HPDE6-E6E7 (cell line): ENCODE data around the gene RBP5.
A peak's percentile ranks its signal among the peaks of the same experiment; 100 is the strongest.
"Not testable (repeated sequence)": the region's sequence is repeated elsewhere in the genome, so short reads cannot be mapped to it uniquely, and the experiment has no call there.

Experiments
- DNase-seq: peaks from one replicate; pipeline ENCODE4 v3.0.0; 2011; ENCODE audit warnings: missing footprints; ENCODE audit errors: extremely low spot score

The RBP5 gene

DNA sequence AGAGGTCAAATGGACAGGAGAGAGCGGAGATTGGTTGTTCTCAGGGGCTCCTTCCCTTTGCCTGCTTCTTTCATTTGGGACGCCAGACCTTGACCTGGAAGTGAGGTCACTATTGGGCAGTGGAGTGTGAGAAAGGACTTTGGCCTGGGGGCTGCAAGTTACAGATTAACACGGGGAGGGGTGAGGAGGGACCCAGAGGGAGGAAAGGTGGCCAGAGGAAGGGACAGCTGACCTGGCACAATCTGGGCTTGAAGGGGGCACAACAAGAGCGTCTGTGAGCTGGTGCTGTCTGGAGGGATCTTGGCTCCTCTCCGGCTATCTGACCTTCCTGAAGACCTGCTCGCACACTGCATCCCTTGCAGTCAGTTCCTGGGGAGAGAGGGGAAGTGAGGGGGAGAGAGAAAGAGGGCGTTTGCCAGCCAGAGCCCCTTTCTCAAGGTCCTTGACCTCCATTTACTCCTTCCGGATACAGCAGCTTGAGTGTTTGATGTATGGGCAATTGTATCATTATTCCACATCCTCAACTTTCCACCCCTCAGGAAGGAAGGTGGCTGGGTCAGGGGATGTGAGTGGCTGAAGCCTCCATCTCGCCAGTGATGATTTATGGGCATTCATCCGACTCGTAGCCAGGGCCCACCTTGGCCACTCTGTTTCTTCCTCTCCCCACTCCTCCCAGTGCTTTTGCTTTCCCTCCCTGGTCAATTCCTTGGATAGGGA is 4.7 kb downstream of the RBP5 start:
- no peak for DNase-seq

DNA sequence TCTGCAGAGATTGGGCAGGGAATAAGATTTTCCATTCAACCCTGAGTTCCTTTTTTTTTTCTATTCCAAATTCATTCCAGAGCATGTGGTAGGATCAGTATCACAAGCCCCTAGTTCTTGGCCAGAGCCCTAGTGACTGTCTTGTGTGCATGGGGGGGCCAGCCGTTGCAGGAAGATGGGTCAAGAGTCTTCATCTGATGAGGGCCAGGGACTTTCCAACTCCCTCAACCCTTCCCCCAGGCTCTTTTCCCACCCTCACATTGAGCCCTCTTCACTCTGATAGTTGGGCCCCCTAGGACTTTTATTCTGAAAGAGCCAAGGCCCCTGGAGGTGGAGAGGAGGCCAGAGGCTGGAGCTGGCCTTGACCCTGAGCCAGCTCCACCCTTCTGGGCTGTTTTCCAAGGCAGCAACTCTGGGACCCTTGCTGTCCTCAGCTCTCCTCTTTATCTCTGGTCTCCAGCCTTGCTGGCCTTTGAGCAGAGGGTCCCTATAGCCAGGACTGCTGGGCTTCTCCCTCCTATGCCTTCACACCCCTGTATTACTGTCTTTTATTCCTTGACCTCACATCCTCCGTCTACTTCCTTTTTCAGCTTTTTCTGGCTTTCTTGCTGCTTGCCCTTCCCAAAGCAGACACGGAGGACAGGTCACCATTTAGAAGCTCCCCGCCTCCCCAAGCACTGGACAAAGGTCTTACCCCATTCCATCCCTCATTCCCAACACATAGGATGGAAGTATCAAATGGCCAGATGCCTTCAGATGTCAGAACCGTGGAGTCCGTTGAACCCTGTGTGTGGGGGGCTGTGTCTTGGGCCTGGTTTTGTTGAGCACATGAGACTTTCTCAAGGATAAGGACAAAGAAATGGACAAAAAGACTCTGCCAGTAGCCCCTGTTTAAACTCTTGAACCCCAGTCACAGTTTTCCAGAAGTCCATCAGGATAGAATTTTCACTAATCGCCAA is 5.6 kb downstream of the RBP5 start:
- no peak for DNase-seq

DNA sequence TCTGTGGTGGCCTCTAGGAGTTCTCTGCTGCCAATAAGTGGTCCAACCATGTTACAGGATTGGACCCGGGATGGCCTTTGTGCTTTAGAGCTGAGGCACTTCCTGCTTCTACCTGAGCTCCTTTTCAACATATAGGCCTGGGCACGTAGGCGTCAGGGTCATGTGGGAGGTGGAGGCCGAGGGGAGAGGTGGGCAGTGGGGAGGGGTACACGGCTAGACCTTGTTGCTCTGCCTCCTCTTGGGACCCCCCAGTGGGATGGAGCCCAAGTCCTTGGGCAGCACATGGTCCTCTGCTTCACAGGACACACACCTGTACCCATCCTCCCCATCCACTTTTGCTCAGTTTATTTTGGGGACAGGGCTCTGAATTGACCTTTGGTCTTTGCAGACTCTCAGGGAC is 7.4 kb downstream of the RBP5 start:
- DNase-seq: no peak

DNA sequence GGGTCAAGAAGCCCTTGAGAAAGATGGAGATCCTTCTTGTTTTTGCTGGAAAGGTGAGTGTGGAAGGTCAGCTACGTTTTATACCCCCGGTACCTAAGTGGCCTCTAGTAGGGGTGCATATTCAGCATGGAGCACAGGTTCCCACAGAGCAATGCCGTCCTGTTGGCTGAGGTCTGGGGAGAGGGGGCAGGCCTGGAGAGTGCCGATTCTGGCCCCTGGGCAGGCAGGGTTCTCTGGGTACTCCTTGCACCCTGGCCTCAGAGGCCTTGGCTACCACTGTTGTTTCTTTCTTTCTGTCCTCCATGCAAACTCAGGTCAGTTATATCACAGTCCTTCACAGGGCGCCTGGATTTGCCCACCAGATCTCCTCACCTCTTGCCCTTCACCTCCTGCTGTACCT is 8.5 kb downstream of the RBP5 start:
- no peak for DNase-seq

DNA sequence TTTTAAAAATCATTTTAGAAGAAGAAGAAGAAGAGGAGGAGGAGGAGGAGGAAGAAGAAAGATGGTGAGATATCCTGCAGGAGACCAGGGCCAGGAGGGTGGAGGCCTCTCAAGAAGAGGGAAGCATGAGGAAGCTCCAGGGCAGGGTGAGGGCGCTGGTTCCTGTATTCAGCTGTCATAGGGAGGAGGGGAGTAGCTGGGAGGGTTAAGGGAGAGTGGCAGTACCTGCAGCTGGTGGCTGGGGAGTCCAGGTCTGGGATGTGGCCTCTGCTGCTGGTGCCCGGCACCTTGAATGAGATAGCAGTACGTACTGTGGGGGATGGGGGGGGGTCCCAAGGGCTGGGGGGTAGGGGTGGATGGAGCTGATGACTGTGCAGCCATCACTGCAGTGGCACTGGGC is 9.8 kb downstream of the RBP5 start:
- no peak for DNase-seq

DNA sequence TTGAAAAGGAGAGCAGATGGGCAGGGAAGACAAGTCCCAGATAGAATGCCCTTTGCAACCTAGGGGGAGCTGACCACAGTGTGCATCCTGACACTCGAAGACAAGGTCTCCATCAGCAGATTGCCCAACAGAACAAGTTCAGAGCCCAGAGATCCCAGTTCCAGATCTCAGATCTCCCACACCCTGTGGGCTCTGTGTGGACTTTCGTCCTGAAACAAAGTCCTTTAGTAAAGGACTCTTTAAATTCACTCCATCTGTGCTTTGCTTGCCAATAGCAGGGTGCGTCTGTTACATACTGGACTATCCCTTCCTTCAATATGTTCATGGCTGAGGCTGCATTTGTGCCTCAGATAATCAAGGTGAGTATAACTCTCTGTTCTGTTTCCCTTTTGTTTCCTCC is 11.0 kb downstream of the RBP5 start:
- DNase-seq: no peak

DNA sequence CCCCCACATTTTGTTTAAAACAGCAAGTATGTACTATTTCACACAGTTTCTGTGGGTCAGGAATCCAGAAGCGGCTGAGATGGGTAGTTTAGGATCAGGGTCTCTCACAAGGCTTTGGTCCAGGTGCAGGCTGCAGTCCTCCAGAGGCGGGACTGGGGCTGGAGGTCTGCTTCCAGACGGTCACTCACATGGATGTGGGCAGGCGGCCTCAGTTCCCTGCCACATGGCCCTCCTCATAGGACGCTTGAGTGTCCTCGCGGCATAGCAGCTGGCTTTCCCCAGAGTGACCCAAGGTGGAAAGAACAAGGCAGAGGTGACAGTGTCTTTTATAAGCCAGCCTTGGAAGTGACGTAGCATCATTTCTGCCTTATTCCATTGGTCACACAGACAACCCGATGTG is 11.8 kb downstream of the RBP5 start:
- no peak for DNase-seq

DNA sequence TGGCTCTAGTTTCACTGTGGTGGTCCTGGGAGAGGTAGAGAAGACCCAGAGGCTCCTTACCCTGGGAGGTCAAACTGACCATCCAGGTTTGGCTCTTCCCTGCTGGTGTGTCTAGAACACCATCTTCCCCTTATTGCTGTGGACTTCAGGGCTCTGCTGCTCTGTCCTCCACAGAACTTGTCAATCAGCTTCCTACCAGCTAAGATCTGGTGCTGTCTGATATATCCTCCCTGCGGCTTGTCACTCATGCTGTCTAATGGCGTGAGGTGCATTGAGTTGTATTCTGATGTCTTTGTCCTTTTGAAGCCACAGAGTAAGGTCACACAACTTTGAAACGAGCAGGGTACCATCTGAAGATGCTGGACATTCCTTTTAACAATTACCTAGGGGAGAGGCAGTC is 12.5 kb downstream of the RBP5 start:
- no peak for DNase-seq

DNA sequence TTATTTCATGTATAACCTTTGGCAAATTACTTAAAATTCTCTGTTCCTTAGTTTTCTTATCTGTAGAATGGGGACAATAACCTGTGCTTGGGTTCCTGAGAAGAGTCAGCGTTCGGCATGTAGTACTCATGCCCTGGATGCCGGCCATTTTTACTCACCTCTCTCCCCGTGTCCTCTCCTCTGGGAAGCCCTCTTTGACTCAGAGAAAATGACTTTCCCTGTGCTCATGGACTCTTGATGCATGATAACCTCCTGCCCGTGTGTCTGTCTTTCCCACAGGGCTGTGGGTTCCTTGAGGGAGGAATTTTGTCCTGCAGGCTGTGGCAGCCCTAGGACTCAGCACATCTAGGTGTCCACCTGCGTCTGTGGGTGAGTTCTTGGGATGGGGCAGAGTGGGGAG is 13.8 kb downstream of the RBP5 start:
- no peak for DNase-seq

DNA sequence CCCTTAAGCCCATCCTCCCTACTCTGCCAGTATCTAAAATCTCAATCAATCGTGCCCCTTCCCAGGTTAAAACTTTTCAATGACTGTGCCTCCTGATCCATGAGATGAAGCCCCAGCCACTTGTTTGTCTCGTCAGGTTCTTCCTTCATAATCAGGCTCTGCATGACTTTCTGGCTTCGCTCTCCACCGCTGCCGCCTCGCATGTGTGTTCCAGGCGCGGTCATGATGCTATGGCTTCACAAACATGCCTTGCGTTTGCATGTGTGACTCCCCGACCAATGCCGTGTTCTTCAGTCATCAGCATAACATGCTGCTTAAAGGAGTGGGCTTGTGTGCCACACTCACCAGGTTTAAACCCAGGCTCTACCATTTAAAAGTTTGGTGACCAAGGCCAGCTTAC is 14.7 kb downstream of the RBP5 start:
- no peak for DNase-seq

DNA sequence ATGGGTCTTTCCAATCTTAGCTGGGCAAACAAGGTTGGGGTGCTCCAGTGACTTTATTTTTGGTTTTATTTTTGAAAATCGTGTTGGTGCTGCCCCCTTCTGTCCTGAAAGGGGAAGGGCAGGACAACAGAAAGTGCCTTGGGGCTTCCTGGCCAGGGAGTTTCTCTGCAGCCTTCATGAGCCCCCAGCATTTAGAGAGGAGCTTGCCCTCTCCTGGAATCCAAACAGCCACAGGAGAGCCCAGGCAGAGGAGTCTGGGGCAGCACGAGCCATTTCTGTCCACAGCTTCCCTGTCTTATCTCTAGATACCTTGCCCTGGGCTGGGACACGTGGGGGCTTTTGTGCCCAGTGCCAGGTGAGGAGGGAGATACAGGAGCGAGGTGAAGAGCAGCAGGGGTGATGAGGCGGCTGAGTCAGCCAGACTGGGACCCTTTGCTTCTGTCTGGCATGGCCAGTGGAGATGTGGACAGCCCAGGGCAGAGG is 15.3 kb downstream of the RBP5 start:
- peak; percentile 47 for DNase-seq

DNA sequence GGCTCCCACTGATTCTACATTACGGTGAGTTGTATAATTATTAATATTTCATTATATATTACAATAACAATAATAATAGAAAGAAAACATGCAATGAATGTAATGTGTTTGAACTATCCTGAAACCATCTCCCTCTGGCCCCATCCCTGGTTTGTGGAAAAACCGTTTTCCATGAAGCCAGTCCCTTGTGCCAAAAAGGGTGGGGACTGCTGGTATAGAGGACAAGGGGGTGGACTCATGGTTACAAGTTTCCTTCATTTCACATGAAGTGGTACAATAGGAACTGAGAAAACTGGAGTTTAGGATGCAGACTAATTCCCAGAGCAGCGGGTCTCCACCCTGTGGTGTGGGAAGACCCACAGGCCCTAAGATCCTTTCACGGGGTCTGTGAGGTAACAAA is 16.6 kb downstream of the RBP5 start:
- no peak for DNase-seq

DNA sequence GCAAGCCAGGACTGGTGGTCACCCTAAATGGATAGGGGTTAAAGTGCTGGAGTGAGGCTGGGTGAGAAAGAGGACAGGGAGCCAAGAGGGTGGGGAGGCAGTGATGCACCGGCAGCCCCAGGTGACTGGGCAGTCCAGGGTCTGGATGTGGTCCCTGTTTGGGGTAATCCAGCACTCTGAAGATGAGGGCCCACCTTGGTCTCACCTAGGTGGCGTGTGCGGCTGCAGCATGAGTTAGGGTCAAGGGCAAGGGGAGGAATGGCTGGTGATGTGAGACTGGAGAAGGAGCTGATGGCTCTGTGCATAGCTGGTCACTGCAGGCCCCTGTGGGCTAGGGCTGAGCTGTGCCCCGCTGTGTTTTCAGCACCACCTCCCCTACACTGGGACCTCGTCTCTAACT is 18.0 kb downstream of the RBP5 start:
- no peak for DNase-seq

DNA sequence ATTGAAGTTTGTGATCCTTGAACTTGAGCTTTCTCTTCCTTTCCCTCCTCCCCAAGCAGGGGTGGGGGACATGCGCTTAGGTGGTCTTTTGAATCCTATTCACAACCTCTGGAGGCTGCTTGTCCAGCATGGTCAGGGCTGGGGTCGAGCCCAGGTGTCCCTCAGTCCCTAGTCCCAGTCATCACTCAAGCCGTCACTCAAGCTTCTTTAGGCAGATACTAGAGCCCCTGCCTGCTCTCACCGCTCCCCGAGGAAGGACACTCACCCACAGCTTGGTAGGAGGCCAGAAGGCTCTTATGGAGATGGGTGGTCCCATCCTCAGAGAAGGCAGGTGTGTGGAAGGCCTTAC is 19.1 kb downstream of the RBP5 start:
- no peak for DNase-seq

DNA sequence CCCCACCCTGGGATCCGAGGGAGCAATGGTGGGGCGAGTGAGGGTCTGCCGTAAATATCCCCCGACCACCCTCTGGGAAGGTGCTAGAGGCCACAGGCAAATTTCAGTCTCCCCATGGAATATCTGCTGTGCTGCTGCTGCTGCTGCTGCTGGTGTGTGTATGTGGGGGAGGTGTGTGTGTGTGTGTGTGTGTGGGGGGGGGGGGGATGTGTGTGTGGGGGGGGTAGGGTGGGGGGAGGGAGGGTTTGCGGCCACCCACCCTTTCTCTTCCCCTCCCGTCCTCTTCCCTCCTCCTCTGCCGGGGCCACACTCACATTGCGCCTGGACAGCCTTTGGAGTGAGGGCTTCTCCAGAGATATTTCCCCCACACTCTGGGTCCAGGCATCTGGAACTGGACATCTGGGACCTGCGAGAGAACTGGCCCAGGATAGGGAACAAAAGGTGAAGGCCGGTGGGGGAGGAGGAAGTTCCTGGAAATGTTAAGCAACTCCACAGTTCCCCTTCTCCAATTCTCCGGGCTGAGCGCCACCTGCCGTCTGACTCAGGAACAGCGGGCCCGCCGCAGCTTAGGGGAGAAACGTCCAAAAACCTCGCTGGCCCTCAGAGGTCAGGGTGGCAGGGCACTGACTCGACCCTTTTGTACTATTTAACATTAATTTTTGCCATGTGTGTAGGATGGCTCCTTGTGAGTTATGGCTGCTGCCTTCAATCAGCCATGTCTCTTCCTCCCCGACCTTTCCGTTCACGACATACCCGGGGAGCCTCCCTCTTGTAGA is 19.7 kb downstream of the RBP5 start, which contains the start of gene C1RL:
TSS of gene C1RL (minus strand) at position 419 of the 776 bp plus-strand sequence. CDS start at position 385, 34 bp downstream.
- DNase-seq: peak; percentile 66

DNA sequence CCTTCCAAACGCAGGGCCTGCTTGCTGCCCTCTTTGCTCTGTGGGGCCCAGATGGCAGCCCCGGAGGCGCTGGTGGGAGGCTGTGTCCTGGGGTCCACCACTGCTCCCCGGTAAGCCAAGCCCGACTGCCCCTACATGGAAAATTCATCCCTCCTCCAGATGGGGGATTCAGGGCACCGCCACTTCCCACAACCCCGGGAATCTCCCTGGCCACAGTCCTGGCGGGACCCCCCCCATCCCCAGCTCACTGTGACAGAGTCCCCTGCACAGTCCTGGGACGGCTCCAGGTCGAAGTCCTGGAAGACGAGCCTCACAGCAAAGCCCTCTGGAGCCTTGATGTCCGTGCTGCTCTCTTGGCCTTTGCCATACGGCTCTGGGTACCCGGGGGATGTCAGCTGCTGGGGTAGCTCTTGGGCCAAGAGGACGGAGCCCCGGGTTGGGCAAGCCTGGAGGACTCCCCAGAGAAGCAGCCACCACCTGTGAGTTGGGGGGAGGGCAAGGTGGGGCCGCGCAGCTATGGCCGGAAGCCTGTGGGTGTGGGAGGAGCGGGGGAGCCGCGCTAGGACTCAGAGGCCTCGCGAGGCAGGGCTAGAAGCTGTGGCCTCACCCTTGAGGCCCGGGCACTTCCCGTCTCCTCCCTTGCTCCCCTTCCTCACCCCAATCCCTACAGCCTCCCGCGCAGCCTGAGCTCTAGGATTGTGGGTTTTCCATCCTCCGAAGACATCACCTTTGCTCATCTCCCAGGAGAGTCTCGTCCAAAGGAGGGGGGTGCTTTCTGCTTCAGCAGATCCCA is 20.5 kb downstream of the RBP5 start:
- DNase-seq: peak; percentile 86

DNA sequence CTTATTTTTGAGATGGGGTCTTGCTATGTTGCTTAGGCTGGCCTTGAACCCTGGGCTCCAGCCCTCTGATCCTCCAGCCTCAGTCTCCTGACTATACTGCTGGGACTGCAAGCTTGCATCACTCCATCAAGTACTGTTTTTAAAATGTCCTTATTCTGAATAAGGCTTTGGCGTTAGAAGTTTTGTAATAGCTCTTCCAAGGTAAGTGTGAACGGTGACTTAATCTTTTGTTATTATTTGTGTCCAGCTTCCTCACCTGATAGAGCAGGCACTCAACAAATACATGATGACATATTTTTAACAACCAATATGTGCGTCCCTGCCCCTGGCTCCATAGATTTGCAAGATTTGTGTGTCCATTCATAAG is 21.1 kb downstream of the RBP5 start:
- no peak for DNase-seq

DNA sequence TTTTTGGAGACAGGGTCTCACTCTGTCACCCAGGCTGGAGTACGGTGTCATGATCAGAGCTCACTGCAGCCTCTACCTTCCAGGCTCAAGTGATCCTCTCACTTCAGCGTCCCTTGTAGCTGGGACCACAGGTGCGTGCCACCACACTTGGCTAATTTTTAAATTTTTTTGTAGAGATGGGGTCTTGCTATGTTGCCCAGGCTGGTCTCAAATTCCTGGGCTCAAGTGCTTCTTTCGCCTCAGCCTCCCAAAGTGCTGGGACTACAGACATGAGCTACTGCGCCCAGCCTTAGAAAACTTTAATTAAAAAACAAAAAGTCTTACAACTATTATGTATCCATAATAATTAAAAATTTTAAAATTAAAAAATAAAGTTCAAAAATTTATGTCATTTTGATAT is 21.5 kb downstream of the RBP5 start:
- DNase-seq: not testable (repeated sequence)

DNA sequence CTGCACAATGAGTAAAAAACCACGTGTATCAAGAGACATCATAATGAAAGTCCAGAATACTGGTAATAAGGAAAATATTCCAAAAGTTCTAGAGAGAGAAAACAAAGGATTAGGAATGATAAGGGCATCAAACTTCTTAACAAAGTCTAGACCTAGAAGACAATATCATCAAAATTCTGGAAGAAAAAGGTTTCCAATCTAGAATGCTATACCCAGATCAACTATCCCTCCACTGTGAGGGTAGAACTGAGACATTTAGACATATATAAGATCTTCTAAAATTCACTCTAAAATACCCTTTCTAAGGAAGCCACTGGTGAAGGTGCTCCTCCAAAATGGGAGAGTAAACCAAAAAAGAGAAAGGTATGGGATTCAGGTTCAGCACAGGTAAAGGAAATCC is 22.6 kb downstream of the RBP5 start:
- DNase-seq: no peak

DNA sequence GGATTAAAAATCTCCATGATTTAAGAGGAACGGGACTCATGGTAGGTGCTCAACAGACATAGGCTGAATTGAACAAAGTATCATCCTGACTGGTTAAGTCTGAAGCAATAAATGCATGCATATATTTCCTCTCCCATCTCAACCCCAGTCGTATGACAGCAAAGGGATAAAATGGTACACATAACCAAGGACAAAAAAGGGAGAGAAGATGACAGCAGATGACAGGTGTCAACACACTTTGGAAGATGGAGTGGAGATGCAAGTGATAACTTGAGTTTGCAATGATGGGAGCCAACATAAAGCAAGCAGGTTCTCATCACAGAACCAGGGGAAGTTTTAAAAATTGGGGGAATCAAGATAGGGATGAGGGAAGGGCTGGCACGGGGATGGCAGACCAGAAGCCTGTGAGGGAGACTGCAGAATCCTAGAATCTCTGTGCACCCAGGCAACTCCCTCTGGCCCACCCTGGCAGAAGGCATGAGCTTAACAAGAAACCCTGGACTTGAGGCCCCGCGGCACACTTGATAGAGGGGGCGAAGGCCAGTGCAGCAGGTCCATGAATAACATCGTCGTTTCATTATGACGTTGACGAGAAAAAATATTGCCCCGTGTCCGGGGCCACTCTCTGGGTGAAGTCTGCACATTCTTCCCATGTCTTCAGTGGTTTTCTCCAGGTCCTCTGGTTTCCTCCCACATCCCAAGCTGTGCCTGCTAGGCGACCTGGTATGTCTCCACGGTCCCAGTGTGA is 24.7 kb downstream of the RBP5 start:
- no peak for DNase-seq

DNA sequence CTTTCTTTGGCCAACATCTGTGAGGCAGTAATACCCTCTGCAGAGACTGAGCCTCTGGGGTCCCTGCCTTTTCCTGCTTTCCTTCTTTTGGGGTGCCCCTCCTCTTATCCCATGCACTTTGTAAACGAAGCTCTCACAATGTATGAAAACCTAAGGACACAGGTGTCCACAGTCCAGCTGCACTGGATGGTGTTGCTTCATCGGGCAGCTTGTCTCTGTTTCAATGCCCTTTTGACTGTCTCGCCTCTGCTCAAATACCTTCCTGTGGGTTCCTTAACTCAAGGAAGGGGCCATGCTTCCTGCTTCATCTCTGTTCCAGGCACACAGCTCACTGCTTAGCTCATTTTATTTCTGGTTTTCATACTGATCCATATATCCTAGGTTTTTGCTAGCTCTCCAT is 26.1 kb downstream of the RBP5 start:
- no peak for DNase-seq
